Fibroblast of skin of left biceps (primary cell): ENCODE measurements around the gene DARS1.
"Not testable (repeated sequence)": the region's sequence is repeated elsewhere in the genome, so short reads cannot be mapped to it uniquely, and the experiment has no call there.

Experiments
- DNase-seq, 2 experiments: peaks; one replicate each; pipeline ENCODE4 v3.0.0-alpha.2; 2013; ENCODE audit warnings: low read depth in 2 of 2

The DARS1 gene

GRCh38 chr2:135945526-135945925, 39.9 kb downstream of the DARS1 start:
- no peak for DNase-seq

DNA sequence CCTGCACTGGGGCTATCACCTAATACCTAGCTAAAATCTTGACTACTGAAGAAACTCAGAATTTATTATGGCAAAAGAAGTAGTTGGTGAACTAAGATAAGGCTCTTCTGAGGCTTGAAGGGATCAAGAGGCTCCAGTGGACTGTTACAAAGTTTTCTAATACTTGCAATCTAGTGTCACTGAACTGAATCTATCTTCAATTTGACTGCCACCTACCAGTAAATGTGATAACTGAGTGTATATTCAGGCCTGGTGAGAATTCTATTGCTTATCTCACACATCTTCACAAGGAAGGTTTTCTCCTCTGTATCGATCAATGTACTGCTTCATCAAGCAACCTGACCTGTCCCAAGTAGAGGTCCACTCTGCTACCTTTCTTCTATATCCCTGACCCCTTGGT, 40.8 kb downstream of the DARS1 start:
- no peak for DNase-seq

- DNase-seq, result no peak
Measured at GRCh38 chr2:135942936-135943688, 42.3 kb downstream of the DARS1 start.

DNA sequence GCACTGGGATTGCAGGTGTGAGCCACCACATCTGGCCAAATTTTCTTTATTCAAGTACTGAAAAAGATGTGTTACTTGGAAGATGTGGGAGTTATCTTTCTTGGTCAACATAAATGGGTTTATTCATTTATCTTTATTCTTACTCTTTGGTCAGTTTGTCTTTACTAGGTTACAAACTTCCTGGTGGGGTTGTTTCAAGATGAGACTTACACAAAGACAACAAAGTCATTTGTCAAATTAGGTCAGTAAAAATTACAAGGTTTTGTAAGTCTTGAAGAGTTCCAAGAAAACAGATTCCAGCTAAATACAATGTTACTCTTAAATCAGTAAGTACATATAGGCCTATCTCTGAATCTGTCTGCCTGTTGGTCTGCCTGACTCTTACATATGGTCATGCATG, 48.9 kb downstream of the DARS1 start:
- no peak for DNase-seq

DNA sequence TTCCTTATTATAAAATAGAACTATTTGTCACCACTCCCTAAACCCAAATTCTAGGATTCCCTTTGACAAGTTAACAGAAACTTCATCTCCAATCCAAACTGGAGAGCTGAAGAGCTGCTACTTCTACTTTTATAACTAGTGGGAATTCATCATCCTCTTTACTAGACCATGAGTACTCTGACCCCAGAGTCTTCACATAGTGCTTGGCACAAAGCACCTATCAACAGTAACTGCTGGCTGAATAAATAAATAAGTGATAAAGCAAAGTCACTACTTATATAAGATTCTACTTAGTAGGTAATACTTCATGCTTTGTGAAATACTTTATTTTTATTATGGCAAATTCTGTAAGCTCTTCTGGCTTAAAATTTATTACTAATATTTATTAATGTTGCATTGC, 49.5 kb downstream of the DARS1 start:
- no peak for DNase-seq

DNA sequence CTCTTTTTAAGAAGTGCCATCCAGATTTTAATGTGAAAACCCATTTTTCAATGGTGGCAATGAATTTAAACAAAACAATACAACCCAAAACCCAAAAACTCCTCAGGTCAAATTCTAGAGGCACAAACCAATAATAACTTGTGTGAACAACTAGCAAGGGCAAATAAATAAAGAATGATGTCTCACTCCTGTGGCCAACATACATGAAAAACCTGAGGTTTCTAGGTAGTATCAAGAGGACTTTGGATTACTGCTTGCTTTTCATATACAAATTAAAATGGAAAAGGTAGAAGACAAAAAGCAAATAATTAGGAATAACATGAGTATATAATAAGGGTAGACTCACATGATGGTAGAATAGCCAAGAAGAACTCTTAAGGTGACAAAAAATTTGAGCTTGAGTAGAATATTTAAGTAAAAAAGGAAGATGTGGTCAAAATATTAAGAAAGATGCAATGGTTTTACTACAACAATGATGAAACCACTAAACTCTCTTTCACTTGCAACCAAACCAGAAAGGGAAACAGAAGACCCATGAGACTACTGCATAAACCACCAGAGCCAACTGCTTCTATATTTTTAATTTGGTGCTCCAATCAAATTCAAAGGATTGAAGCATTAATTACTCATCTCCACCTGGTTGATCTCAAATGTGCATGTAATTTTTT, 53.5 kb downstream of the DARS1 start:
- DNase-seq, result no peak

DNA sequence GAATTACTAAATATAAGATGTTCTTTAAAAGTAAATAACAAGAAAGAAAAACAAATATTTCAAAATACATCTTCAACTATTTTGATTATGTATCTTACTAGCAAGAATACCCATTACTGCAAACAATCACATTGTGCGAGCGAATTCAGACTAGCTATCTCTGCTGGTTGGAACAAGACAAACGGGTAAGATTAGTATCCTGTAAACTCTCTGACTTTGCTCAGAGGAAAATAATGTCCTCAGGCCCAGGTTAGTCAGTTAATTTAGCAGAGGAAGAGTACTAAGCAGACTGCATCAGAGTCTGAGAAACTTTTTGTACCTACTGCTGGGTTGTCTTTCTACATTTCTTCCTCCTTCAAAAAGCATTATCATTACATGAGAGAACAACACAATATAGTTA, 58.8 kb downstream of the DARS1 start:
- no peak for DNase-seq

DNA sequence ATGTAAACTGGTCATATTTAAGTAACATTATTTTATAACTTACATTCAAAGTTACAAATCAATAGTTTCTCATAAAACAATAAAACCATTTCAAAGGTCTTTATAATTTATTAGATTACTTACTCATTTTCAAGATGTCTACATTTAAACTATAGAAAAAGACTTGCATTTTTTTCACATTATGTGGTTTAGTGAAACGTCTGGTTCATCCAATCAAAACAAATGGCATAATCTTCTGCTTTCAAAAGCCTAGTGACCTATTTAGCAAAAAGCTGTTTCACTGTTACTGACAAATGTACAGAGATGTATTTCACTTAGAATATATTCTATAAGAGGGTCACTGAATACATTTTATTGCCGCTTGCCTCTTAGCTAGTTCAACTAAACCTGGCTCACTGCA, 59.9 kb downstream of the DARS1 start:
- no peak for DNase-seq

DNA sequence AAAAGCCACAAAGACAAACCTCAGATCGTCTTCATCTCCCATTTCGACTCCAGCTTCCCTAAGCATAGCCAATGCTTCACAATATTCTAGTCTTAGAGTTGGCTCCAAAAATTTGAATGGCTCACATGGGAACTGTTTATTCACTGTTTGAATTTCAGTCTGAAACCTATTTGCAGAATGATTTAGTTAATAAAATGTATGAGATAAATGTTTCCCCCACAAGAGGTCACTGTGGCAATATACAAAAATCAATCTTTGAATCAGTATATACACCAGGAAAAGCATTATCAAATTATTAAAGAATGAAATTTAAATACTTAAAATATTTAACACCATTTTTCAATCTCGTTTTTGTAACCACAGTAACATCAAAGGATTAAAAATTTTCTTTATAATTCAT, 69.2 kb downstream of the DARS1 start:
- DNase-seq, result peak in 1 of 2 experiments; percentile 5

GRCh38 chr2:135914485-135914884, 70.9 kb downstream of the DARS1 start:
- no peak for DNase-seq

GRCh38 chr2:135913727-135914365, 71.6 kb downstream of the DARS1 start:
- DNase-seq, result peak in 1 of 2 experiments; percentile 2

- DNase-seq, result peak; percentile 13 to 18
Measured at GRCh38 chr2:135909976-135910375, 75.5 kb downstream of the DARS1 start.

DNA sequence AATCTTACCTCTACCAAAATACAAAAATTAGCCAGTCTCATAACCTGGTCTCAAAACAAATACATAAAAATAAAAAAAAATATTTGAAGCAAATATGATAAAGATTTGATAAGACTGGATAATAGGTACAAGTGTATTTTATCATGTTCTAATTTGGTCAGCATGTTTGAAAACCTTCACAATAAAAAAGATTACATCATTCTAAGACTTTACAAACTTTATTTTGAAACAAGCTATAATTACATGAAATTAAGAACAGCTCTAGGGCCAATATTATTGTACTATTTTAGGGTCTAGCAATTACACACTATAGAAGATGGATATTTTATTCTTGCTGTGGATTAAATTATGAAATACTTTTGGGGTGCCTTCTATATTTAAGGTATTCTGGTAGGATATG, 79.7 kb downstream of the DARS1 start:
- DNase-seq, result no peak

GRCh38 chr2:135904341-135904989, 81.0 kb downstream of the DARS1 start:
- DNase-seq, result peak in 1 of 2 experiments; percentile 2

DNA sequence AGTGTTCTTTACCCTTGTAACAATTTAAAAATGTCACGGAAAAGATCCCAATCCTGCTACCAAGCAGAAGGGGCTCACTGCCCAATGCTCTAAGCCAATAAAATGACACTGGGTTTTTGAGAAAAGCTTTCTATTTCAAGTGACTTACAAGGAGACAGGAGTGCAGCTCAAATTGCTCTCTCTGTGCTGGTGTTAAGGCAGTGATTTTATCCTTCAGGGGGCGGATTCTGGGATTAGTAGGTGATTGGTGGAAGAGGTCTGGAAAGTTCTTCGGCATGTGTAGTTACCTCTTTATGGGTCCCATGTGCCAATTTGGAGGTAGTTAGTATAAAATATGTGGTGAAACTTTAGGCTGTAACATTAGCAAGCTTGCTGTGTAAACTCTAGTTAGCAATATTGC, 81.8 kb downstream of the DARS1 start:
- no peak for DNase-seq

DNA sequence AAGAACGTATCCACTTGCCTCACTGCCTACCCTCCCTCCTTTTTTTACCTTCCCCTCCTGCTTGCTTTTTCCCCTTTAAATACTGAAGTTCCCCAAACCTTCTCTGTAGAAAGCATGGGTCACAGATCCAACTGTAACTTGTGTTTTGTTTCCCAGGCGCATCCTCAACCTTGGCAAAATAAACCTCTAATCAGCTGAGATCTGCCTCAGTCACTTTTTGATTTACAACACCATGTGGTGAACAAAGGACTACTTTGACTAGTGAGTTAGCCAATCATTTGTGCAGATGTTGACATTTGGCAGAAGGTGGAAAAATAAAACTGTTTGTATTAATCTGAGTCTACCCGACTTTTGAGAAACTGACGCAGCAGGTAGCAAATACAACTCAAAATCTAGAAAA, 85.9 kb downstream of the DARS1 start:
- no peak for DNase-seq

DNA sequence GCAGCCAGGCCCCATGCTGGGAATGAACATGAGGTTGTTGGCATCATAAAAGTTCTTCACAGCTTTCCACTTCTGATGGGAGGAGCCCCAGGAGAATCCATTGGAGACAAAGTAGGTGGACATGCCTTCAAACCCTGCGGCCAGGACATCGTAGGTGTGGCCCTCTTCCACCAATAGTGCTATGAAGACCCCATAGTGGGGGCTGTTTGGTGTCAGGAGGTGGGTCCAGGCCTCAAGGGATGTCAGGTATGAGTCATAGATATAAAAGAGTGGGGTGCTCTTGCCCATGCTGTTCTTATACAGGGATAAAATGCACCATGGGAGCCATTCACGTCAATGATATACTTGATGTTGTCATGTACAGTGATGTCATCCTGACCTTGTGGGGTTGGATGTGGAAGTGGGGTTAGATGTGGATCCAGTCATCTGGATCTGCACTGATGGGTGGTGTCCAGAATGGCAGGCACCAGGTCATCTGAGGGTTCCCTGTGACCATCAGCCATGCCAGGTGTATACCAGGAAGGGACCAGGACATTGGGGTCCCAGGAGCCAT, 87.1 kb downstream of the DARS1 start:
- DNase-seq, result no peak

DNA sequence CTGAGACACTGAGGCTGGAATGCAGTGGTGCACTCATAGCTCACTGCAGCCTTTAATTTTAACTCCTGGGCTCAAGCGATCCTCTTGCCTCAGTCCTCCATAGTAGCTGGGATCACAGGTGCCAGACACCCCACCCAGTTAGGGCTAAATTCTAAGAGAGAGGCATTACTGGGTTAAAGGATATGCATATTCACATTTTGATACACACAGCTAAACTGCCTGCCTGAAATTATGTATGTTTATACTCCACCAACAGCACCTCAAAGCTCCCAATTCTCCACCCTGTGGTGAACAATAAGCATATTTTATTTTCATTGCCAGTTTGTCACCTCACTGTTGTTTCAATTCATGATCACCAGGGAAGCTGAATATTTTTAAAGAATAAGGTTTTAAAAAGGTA, 90.5 kb downstream of the DARS1 start:
- no peak for DNase-seq

GRCh38 chr2:135893374-135893794, 92.0 kb downstream of the DARS1 start:
- no peak for DNase-seq

DNA sequence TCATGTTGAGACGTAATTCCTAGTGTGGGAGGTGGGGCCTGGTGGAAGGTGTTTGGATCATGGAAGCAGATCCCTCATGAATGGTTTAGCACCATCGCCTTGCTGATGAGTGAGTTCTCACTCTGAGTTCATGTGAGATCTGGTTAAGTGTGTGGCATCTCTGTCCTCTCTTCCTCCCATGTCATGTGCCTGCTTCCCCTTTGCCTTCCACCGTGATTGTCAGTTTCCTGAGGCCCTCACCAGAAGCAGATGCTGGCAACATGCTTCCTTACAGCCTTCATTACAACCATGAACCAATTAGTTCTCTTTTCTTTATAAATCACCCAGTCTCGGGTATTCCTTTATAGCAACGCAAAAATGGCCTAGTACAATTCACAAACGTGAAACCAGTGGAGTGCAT, 94.6 kb downstream of the DARS1 start:
- no peak for DNase-seq

DNA sequence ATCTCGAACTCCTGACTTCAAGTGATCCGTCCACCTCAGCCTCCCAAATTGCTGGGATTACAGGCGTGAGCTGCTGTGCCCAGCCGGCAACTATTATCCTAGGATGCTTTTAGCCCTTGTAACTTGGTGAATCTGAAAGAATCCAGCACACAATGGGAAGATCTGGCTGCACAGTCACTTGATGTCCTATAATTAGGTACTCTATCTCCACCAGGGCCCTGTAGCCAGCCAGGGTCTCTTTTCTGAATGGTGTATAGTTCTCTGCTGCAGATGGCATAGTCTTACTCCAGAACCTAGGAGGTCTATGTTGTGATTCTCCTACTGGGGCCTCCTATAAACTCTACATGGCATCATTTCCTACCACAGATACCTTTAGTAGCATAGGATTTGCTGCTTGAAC, 95.3 kb downstream of the DARS1 start:
- no peak for DNase-seq

GRCh38 chr2:135888587-135888986, 96.8 kb downstream of the DARS1 start:
- DNase-seq, result not testable (repeated sequence)
